ENCODE data around the gene DBNDD2.

- TF ChIP-seq CTCF (IDR thresholded peaks at IDR 0.05; ENCODE audit: low read length) (no peak), EZH2 (IDR thresholded peaks at IDR 0.05; ENCODE audit: borderline replicate concordance, low read length) (no peak)
These were observed 15.6 kb downstream of the DBNDD2 start for GRCh38 chr20:45423700-45424099.

All from OCI-LY1 (cell line).